GM20431 (cell line): ENCODE measurements around the gene TRAPPC10.
"Not testable (repeated sequence)": the region's sequence is repeated elsewhere in the genome, so short reads cannot be mapped to it uniquely, and the experiment has no call there.

Experiments used
- in situ Hi-C: fragments of 300-500 bp; cut with MseI, MboI; formaldehyde crosslinking; loops from one replicate; pipeline ENCODE4 v1.15.0; 2020; ENCODE audit warnings: low sequenced_read_pairs; ENCODE audit not compliant: unreplicated experiment

TRAPPC10 gene

DNA sequence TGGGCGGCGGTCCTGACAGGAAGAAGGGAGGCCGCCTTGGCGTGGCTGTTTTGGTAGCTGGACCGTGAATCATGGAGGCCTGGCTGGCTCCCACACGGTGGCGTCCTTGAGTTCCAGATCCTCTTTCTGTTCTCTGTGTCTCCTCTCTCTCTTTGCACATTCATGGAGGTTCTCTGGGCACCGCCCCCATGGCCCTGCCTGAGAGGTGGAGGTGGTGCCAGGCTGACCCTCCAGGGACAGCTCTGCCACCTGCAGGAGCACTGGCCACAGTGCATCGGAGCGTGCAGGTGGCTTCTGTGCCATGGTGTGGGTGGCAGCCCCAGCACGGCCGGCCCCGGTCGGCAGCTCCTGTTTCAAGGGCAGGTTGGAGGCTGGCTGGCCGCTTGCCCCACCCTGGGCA is 125.9 kb downstream of the TRAPPC10 start:
- in situ Hi-C loops = not testable (repeated sequence)

DNA sequence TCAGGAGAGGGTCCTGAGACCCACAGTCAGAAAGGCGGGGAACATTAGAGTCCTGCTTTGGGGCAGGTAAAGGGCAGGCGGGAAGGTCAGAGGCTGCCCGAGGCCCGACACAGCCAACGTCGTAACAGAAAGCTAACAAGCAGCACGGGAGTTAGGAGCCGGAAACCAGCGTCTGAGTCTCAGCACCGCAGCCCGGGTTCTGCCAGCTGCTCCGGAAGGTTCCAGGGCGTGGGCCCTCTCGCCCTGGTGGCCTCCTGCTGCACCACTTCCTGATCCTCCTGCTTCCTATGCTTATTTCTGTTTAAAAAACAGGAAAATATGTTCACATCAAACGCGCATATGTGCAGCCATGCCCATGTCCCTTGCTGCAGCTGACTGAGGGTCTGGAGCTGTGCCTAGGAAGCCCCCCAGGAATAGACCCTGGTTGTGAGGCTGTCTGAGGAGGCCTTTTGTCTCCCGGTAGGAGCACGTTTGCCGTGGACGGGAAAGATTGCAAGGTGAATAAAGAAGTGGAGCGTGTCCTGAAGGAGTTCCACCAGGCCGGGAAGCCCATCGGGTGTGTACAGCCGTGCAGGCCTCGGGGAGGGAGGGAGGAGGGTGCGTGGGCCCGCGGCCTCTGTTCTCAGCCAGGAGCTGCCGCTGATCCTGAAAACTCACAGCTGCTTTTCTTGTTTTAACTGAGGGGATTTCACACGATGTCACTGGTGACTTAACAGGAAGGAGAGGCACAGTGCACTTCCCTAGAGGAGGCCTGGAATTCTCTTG is 127.9 kb downstream of the TRAPPC10 start:
- in situ Hi-C loops = not testable (repeated sequence)

GRCh38 chr21:44140552-44140932 is 128.4 kb downstream of the TRAPPC10 start:
- in situ Hi-C loops = not testable (repeated sequence)

DNA sequence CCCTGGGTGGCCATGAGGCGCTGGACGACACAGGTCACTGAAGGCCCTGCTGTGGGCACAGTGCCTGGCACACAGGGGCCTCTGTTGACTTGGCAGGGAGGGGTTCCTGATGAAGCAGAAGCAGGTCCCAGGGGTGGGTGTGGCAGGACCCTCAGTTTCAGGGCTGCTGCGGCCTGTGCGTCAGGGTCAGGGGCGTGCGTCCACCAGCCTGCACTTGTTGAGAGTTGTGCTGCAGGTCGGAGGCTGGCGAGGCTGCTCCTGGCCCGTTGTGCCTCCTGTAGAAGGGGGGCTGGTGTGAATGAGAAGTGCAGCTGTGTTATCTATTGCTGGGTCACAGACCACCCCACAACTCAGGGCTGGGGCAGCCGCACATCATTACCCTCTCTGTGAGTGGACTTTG is 130.4 kb downstream of the TRAPPC10 start:
- in situ Hi-C loops = not testable (repeated sequence)

DNA sequence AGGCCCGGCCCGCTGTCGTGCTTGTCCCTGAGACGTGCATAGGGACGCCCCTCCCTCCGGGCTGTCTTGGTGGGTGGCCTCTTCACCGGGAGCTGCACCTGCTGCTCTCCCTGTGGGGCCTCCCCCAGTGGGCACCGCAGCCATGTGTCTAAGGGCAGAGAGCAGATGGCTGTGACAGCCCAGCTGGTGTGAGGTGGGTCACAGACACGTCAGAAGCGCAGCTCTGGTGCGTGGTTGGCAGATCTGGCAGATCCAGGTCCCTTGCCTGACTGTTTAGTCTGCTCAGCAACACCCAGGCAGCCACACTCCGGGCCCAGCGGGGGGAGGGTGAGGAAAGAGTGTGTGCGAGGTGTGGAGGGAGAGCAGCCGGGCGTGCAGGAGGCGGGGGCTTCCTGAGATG is 131.3 kb downstream of the TRAPPC10 start:
- in situ Hi-C loops = not testable (repeated sequence)

GRCh38 chr21:44143996-44144395 is 131.9 kb downstream of the TRAPPC10 start:
- in situ Hi-C loops = not testable (repeated sequence)

DNA sequence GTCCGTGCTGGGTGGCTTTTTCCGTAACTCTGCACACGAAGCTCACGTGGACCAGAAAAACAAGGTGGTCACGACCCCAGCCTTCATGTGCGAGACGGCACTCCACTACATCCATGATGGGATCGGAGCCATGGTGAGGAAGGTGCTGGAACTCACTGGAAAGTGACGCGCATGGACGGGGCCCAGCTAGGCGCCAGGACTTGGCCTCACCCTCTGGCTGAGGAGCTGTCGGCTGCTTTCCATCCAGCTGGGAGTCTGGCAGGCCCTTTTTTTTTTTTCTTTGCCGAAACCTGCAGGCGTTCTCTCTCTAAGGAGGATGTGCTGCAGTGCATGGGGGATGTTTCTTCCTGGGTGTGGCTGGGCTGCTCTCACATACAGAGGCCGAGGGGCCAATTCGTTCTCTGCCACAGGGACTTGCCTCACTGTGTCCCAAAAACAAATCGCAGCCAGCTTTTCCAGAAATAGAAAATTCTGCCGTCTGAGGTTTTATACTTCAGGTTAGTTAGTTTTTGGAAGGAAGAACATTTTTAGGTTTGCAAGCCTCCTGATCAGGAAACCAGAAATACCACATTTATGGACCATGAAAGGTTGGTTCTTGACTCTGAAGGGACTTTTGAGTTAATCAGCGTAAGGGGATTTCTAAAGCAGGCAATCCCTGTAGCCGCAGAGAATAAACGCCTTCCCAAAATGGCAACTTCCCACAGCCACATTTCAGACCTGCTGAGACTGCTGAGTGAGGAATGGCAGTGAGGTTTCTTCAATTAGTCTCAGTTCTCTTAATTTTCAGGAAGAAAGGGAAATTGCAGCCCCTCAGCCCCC is 132.9 kb downstream of the TRAPPC10 start:
- in situ Hi-C loops = not testable (repeated sequence)

- in situ Hi-C loops = not testable (repeated sequence)
Measured at GRCh38 chr21:44145616-44146015, 133.5 kb downstream of the TRAPPC10 start.

- in situ Hi-C loops = not testable (repeated sequence)
Measured at GRCh38 chr21:44147108-44147507, 135.0 kb downstream of the TRAPPC10 start.

- in situ Hi-C loops = not testable (repeated sequence)
Measured at GRCh38 chr21:44150255-44150654, 138.1 kb downstream of the TRAPPC10 start.

- in situ Hi-C loops = not testable (repeated sequence)
Measured at GRCh38 chr21:44153214-44153888, 141.2 kb downstream of the TRAPPC10 start.

- in situ Hi-C loops = not testable (repeated sequence)
Measured at GRCh38 chr21:44153889-44154228, 141.8 kb downstream of the TRAPPC10 start.

DNA sequence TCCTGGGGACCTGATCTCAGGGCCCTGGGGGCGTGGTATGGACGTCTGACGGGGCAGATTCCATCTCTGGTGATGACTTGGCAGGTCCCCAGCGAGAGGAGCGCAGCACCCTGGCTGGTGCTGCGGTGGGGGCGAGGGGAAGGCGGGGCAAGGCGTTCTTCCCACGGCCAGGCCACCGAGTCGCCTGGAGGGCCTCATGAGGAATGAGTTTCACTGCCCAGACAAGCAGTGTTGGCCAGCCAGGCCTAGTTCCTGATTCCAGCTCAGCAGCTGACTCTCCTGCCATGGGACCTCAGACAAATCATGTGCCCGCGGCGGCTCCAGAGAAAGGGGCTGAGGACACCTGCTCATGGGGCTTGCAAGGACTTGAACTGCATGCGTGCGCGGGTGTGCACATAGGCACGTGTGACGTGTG is 142.7 kb downstream of the TRAPPC10 start:
- in situ Hi-C loops = not testable (repeated sequence)

DNA sequence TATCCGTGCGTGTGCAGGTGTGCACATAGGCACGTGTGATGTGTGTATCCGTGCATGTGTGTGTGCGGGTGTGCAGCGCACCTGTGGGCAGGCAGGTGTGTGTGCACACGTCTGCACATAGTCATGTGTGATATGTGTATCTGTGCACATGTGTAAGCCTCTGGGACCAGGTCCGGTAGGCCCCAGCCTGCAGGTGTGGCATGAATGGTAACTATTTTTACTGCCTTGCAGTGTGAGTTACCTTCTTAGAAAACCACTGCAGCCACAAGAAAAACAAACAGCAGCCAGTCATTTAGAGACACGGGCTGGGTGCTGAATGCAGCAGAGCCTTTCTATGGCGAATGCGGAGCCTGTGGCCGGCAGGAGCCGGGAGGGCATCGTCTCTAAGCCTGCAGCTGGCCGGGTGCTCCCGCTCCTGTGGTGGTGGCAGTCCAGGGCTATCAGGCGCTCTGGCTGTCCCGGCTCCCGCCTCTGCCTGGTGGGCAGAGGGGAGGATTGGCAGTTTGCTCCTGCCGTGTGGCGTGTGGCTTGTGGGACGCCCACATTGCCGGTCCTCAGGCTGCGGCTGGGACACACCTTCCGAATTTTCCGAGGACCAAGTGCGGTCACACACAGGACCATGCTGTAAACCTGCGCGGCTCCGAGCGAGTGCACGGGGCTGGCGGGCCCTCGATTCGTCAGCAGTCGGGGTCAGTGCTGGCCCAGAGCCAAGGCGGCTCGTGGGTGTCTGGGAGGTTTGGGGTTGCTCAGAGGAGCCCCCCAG is 143.3 kb downstream of the TRAPPC10 start:
- in situ Hi-C loops = not testable (repeated sequence)

DNA sequence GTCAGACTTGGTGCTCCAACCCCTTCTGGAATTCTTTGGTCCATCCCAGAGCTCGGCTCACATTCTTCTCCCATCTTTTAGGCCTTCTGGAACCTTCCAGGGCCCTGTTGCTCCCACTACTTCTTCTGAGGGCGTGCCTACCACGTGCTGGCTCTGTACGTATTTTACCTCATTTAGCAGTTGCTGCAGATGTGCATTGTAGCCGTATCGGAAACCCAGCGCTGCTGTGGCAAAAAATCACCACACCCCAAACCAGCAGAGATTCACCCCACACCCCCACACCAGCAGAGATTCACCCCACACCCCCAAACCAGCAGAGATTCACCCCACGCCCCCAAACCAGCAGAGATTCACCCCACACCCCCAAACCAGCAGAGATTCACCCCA is 143.9 kb downstream of the TRAPPC10 start:
- in situ Hi-C loops = not testable (repeated sequence)
